Measurements from ENCODE around the gene SLC1A2.

- TF ChIP-seq CTCF (conservative IDR thresholded peaks at IDR 0.05 in 1 of 2, IDR thresholded peaks at IDR 0.05 in 1 of 2; ENCODE audit: low read depth in 1 of 2, low read length in 2 of 2): no peak
- TF ChIP-seq EZH2 (IDR thresholded peaks at IDR 0.05; ENCODE audit: low read length, missing control alignments): no peak
Measured at GRCh38 chr11:35365961-35366360, 53.4 kb downstream of the SLC1A2 start.
